Fibroblast of skin of left quadriceps (primary cell): Measurements from ENCODE around the gene FBXL4.
A peak's percentile ranks its signal among the peaks of the same experiment; 100 is the strongest.

Source experiments
- DNase-seq, 2 experiments: peaks; one replicate each; pipeline ENCODE4 v3.0.0-alpha.2; 2013; ENCODE audit warnings: low read depth in 2 of 2

FBXL4 gene

DNA sequence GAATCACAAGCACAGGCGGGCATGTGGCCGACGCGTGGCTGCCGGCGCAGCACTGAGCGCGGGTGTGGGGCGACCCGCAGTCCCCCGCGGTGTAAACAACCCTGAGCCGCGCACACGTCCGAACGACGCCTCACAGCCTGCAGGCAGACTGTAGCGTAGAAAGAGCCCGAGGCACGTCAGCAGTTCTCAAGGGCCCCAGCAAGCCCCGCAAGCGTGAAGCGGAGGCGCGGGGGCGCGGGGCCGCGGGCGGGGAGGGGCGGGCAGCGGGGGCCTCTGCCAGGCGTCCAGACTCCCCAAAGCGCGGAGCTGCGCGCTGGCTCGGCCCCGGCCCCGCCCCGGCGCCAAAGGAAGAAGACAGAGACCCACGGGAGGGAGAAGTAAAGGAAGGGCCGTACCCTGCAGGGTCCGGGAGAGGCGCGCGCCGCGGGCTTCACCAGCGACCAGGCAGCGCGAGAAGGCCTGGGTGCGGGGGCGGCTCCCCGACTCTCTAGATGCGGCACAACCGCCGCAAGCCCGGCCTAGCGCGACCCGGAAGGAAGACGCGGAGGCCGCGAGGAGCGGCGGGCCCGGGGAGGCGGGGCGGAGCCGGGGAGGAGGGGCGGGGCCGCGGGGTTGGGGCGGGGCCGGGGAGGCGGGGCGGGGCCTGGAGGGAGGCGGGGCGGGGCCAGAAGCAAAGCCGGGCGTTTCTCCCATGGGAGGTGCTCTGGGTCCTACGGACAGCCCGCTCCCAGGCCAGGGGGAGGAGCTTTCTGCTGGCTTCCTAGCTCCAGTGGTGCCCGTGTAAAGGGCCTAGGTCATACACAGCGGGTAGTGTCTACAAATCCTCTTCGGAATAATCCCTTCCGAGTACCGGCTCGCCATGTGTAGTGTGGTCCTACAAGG lies at the start of gene FBXL4:
FBXL4 (minus strand) TSS at position 536 of the 882 bp plus-strand sequence. CDS start 20,958 bp downstream, outside the sequence.
- peak; percentile 44 for DNase-seq

DNA sequence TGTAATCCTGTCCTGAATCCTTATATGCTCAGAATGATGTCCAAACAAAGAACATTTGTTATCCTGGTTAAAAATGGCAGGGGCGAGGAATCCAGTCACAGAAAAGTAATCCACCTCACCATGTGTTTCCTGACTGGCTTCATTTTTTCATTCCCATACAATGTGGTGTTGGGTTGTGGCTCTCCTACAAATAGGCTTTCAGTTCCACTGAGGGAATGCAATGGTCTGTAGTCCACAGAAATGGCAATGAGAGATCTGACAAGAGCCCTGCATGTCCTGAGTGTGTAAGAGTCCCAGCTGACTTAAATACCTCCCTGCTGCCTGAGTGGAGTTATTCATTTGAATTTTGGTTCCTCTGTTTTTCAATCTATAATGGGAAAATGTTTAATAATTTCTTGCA lies 47.4 kb upstream of the FBXL4 start:
- DNase-seq: no peak

GRCh38 chr6:98992535-98992934 lies 44.8 kb upstream of the FBXL4 start:
- DNase-seq: no peak

DNA sequence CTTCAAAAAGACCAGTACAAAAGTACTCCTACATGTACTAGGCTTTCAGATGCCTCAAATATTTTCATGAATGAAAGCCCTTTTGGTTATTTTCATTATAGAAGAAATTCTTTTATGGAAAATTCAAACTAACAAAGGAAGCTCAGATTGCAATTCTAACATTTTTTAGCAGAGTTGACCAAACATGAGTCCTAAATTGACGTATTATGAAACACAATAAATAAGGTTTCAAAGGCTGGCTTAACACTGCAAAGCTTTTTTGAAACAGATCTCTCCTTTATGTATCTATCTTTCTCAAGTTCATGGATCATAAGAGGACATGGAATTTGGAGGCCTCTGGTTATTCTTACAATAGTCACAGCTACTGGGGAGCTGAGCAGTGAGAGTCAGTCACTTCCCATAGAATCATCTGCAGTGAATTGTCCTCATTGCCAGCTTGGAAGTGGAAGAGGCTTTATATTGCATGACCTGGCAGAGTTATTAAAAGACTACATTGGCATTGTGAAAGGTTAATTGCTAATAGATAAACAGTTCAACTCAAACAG lies 38.4 kb upstream of the FBXL4 start:
- DNase-seq: no peak

DNA sequence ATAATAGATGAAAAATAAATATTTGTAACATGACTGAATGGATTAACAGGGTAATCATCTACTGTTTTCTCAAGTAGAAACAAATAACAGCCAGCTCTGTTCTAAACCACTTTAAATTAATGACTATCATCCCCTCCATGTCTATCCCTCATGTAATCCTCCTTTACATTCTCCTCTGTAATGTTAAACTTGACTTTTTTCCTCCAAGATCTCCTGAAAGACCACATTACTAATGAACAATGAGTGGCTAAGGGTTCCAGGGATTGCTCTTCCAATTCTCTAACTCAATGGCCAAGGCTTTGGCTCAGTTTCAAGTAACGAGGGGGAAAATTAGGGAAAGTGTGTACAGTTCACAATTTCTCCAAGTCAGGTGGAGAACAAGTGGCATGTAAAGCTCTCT lies 37.6 kb upstream of the FBXL4 start:
- no peak for DNase-seq

DNA sequence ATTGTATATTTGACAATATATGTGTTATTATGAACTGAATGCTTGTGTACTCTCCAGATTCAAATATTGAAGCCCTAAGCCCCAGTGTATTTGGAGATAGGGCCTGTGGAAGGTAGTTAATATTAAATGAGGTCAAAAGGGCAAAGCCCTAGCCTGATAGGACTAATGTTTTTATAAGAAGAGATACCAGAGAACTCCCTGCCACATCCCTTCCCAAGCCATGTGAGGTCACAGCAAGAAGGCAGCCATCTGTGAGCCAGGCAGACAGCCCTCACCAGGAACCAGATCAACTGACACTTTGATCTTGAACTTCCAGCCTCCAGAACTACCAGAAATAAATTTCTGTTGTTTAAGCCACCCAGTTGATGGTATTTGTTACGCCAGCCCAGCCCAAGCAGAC lies 36.4 kb upstream of the FBXL4 start:
- no peak for DNase-seq

DNA sequence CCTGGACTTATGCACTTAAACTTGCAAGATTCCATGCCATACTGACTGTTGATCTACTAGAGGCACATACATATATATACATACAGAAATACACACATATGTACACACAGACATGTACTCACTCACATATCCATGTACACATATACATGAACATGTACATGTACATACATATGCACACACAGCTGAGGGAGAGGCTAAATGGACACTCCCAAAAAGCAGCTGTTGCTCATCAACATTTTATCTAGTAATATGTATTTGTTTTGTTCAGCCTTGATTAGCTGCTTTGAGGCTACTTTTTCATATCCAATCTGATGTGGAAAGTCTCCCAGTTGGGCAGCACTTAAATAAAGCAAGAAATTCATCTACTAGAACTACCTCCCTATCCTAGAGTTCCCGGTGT lies 33.7 kb upstream of the FBXL4 start:
- DNase-seq: no peak

- no peak for DNase-seq
These were observed 33.1 kb upstream of the FBXL4 start for GRCh38 chr6:98980819-98981218.

DNA sequence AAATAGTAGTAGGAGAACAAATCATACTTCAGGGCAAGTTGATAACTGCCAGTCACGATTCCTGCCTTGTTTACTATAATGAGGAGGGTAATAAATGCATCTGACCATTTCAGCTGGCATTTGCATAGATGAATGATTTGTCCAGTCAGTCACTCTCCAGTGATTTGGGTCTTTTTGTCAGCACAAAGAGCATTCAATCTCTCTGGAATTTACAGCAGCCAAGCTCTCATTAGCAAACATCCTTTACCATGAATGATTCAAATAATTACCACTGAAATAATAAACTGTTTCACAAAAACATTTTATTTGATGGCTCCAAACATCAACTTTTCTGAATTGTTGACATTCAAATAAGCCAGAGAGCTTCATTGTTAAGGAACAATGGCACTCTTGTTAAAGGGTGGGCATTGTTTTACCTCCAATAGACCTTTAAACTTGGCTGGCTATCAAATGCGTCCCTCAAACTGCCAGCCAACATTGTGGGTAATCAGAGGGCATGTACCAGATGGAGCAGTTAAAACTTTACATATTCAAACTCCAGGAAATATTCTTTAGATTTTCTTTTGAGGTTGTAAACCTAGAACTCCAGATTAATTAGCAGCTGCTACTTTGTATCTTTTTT lies 30.0 kb upstream of the FBXL4 start:
- no peak for DNase-seq

DNA sequence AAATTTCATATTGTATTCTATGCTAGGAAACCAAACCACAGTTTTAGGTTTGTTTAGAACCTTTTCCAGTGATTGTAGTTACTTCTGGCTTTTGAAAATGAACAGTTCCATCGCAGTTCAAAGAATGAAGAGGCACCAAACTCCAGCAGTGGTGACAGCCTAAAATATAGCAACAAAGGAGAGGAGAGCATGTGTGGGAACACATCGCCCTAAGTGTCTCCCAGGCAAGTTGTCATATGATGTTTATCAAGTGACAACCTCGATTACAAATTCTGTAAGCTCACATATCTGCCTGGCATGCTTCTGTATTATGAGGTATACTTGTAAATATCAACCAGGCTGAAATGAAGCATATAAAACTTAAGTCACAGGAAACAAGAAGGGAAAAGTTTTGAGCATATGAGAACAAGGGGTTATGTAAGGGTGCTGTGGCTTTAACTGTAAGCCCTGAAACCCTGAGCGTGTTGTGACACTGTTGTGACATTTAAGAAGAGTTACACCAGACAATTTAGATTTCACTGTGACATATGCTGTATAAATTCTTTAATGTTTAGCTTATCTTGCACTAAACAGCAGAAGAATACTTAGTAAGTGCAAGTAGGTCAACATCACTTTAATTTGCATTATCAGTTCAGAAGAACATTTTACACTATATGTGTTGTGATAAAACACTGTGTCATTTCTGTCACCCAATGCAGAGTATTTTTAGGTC lies 29.1 kb upstream of the FBXL4 start:
- DNase-seq: no peak

DNA sequence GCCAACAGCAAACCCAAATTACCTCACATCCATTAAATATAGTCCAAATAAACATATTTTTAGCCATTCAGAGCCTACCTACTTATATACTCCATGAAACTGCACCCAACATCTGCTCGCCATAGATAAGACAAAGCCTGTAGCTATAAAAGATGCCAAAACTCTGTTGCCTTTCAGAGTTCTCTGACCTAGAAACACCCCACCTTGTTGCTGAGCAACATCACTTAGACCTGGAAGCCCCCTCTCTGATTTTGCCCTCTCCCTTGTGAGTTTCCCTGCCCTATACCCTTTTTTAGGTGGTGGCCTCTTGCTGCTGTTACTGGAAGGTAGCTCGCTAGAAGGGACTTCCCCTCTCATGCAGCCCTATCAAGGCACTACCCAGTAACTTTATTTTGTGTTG lies 27.7 kb upstream of the FBXL4 start:
- DNase-seq: no peak

DNA sequence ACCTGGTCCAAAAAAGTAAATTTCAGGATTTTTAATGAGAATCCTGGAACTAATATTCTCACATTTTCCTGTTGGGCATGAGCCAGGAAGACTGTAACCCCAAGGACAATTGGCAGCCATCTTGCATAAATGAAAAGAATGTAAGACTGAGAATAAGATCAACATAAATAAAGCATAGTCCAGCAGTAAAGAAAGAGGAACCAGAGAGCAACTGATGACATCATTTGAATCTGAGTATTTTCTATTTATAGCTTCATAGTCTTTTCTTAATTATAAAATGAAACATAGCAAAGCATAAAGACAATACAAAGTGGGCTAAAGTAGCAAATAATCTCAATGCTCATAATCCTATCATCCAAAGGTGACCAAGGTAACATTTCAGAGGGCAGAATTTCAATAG lies 26.6 kb upstream of the FBXL4 start:
- no peak for DNase-seq

GRCh38 chr6:98973571-98973970 lies 25.8 kb upstream of the FBXL4 start:
- DNase-seq: no peak

- DNase-seq: no peak
These were observed 23.6 kb upstream of the FBXL4 start for GRCh38 chr6:98971303-98971702.

DNA sequence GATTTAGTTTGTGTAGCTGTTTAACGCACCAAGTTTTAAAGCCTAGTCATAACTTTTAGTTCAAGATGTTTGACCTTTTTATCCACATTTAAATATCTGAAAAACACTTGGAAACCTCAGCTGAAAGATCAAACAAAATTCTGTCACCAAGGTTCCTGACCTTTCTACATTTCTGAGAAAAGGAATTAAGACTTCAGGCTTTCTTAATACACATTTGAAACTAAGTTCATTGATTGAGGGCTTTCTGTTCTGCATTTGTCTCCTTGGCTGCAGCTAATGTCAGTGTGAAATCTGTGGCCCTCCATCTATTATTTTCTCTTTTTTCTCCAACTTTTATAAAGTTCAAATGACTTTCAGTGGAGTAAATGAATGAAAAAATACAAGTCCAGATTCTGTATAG lies 22.7 kb upstream of the FBXL4 start:
- no peak for DNase-seq

- DNase-seq: no peak
These were observed 19.9 kb upstream of the FBXL4 start for GRCh38 chr6:98967616-98968015.

DNA sequence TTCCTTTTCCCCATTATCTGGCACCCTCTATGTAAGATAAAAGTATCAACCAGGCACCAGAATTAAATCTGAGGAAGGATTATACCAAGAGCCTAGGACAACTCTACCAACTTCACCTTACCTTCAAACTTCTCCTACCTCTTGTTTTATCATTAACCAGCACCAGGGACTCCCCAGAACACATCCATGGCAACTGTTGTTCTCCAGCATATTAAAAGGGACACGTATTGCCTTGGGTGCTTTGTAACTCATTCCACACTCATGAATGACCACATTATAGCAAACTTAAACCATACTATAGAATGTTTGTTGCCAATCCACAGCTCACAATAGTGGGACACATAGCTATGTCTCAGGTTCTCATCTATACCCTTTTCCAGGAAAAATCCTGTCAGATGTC lies 11.9 kb upstream of the FBXL4 start:
- no peak for DNase-seq

DNA sequence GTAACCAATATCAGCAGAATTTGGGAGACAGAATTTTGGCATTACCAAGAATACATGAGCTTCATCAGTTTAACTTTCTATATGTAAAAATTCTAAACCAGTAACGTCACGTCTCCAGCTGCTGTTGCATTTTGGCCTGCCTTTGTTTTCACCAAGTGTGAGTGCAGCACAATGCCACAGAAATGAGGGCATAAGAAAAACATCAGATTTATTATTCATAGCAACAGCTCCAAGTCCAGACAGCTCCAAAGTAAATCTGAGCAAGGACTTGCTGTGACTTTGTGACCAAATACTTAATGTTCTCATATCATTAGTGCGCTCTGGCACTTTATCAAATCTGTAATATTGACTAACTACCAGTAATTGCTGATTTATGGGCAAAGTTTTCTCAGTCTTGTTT lies 11.0 kb upstream of the FBXL4 start:
- no peak for DNase-seq

GRCh38 chr6:98957450-98957849 lies 9.7 kb upstream of the FBXL4 start:
- DNase-seq: peak; percentile 11 to 12

GRCh38 chr6:98949589-98949988 lies 1.8 kb upstream of the FBXL4 start:
- no peak for DNase-seq

DNA sequence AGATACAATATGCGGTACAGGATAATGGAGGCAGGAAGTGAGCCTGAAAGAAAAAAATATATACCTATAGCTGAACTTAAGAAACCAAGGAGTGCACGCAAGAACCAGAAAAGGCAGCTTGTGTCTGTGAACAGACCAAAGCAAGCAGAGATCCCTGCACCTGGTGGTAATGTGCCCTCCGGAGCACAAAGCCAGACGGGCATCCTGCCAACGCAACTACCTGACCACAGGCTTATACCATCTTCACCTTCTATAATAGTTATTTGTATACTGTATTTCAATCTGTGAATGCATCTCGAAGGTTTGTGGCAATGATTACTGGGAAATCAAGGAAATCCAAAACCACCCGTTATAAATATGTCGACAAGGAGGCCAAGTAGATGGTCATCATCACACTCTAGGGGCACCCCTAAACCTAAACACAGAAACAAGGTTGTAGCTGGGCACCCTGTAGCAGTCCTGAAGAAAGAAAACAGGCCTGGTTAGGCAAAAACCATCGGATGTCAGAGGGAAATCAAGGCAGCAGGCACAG lies 801 bp downstream of the FBXL4 start:
- DNase-seq: no peak

DNA sequence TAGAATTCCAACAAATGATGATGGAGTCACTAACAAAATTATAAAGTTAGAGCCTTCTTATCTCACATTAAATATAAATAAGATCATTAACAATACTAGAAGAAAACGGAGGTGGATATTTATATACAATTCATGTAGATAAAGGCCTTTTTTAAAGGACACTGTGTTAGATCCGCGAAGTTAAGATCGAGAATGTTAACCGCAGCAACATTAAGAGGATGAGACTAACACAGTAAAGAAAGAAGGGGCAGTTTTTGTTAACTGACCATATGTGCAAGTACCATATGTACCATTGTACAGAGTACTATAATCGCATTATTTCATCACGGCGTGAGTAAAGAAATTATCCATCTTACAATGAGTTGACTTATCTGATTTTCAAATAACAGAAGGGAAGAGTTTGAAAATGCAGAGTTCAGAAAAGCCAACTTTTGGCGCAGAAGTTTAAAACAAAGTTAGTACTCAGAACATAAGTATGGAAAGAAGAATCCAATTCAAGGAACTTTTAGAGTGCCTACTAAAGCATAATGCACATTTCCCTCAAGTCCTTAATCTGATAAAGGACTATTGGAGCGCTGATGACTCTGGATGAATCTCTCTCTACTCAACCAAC lies 1.4 kb downstream of the FBXL4 start:
- no peak for DNase-seq
